Epithelial cell of esophagus (primary cell): ENCODE data around the gene ZNF428.

Source experiments
- DNase-seq: peaks from one replicate; pipeline ENCODE4 v3.0.0; 2010; ENCODE audit warnings: low read depth
- H3K4me3 ChIP-seq: 2 replicates; pipeline ENCODE4 v1.5.1; 2011; ENCODE audit warnings: mild to moderate bottlenecking, low read length, control low read depth
- CTCF ChIP-seq: IDR thresholded peaks from 2 replicates; pipeline ENCODE4 v1.5.1; 2011; ENCODE audit warnings: low read depth, mild to moderate bottlenecking, low read length, control low read depth, inconsistent platforms; ENCODE audit not compliant: insufficient read depth; ENCODE audit errors: missing control alignments

Gene ZNF428

GRCh38 chr19:43634872-43635560 is 15.6 kb upstream of the ZNF428 start:
- no peak overlapping the region for H3K4me3 ChIP-seq
- no peak for TF ChIP-seq CTCF
- DNase-seq = no peak

GRCh38 chr19:43634506-43634871 is 15.1 kb upstream of the ZNF428 start:
- no peak overlapping the region for H3K4me3 ChIP-seq
- DNase-seq = no peak
- no peak for TF ChIP-seq CTCF

GRCh38 chr19:43634068-43634467 is 14.6 kb upstream of the ZNF428 start:
- no peak for TF ChIP-seq CTCF
- no peak overlapping the region for H3K4me3 ChIP-seq
- peak; percentile 62 for DNase-seq

GRCh38 chr19:43633520-43633919 is 14.1 kb upstream of the ZNF428 start:
- DNase-seq = no peak
- no peak overlapping the region for H3K4me3 ChIP-seq
- TF ChIP-seq CTCF = no peak

GRCh38 chr19:43631491-43631890 is 12.1 kb upstream of the ZNF428 start:
- no peak for TF ChIP-seq CTCF
- no peak for DNase-seq
- no peak overlapping the region for H3K4me3 ChIP-seq

- TF ChIP-seq CTCF = no peak
- H3K4me3 ChIP-seq = no peak overlapping the region
- DNase-seq = no peak
Measured at GRCh38 chr19:43628646-43629326, 9.4 kb upstream of the ZNF428 start.

- no peak overlapping the region for H3K4me3 ChIP-seq
- TF ChIP-seq CTCF = no peak
- DNase-seq = no peak
Measured at GRCh38 chr19:43626838-43627237, 7.4 kb upstream of the ZNF428 start.
